ENCODE measurements around the gene OR6C1. TPM values are rescaled to one million over a fixed set of nuclear protein-coding genes. Genes with fewer than 3 reads are reported as not detected.
A peak's percentile ranks its signal among the peaks of the same experiment; 100 is the strongest.
"Not testable (repeated sequence)": the region's sequence is repeated elsewhere in the genome, so short reads cannot be mapped to it uniquely, and the experiment has no call there.

The OR6C1 gene
- total and polyA plus RNA-seq, 8 donors, result not detected

- Histone ChIP-seq H3K9me3 (peaks cover 0 to 7% (median 0%) of the 10 kb centered on the region in 4 donors), H3K4me3 (no peak overlapping the region), H3K4me1 (no peaks in the 10 kb centered on the region), H3K27ac (no peak overlapping the region), H3K36me3 (no peaks in the 10 kb centered on the region), H3K27me3 (no peaks in the 10 kb centered on the region)
- DNase-seq, result peak in 1 of 2 donors; percentile 2
- WGBS, 5 donors, result 26 to 62% (median 30%) methylated on average over 4 of the region's 4 CpGs
- TF ChIP-seq EP300 (IDR thresholded peaks at IDR 0.05), result no peak
- TF ChIP-seq POLR2AphosphoS5 (IDR thresholded peaks at IDR 0.05), result no peak
- no peak for TF ChIP-seq POLR2A (IDR thresholded peaks at IDR 0.05)
- TF ChIP-seq CTCF (IDR thresholded peaks at IDR 0.05), result no peak
- intact Hi-C loops (cut with DNase I; ENCODE audit: low total_unique reads), result no loop called here
These were observed 6.1 kb downstream of the OR6C1 start for GRCh38 chr12:55320201-55320600.

DNA sequence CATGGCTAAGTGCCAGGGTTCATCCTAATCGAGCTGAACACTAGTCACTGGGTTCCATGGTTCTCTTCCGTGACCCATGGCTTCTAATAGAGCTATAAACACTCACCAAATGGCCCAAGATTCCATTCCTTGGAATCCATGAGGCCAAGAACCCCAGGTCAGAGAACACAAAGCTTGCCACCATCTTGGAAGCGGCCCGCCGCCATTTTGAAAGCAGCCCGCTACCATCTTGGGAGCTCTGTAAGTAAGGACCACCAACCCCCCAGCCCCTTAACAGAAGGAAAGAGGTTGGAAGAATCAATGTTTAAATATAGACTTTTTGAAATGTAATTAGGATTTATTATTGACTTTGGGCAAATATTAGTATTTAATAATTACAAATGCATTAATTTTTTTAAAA, 11.7 kb downstream of the OR6C1 start:
- DNase-seq; intact Hi-C loops (cut with DNase I; ENCODE audit: low total_unique reads); H3K36me3 ChIP-seq; H3K27me3 ChIP-seq; H3K4me3 ChIP-seq; H3K27ac ChIP-seq; H3K4me1 ChIP-seq; H3K9me3 ChIP-seq: not testable (repeated sequence)
- WGBS, 5 donors, result 88 to 96% (median 90%) methylated on average over 6 of the region's 6 CpGs

DNA sequence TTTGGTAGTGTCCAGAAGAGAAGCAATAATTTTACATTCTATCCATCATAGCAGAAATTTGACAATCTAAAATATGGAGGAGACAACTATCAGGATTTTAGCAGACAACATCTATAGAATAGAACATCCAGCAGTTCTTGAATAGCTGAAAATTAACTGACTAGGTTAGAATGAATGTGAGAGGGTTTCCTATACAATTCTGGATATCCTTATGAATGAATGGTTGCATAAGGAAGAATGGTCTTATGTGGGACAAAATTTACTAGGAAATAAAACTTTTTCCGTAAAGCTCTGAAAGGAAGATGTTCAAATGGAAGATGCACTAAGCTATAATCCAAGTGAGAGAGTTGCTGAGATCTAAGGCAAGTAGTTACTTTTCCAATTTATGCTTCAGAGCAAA, 16.3 kb downstream of the OR6C1 start, which contains the start of gene OR6C3:
Gene OR6C3, plus strand, starts transcription at position 301 of the 400 bp plus-strand sequence. CDS start 955 bp downstream, outside the sequence.
- intact Hi-C loops (cut with DNase I; ENCODE audit: low total_unique reads), result no loop called here
- H3K36me3 ChIP-seq, result no peaks in the 10 kb centered on the region
- 93 to 97% (median 94%) methylated on average over 1 of the region's 1 CpG for WGBS, 5 donors
- no peak within 1 kb of the TSS for H3K27ac ChIP-seq
- no peaks in the 10 kb centered on the region for H3K9me3 ChIP-seq
- H3K27me3 ChIP-seq, result no peaks in the 10 kb centered on the region
- H3K4me1 ChIP-seq, result no peaks in the 10 kb centered on the region
- no peak within 1 kb of the TSS for H3K4me3 ChIP-seq
- TF ChIP-seq CTCF (IDR thresholded peaks at IDR 0.05) (no peak), POLR2AphosphoS5 (IDR thresholded peaks at IDR 0.05) (no peak), EP300 (IDR thresholded peaks at IDR 0.05) (no peak), POLR2A (IDR thresholded peaks at IDR 0.05) (no peak)
- DNase-seq, result no peak

GRCh38 chr12:55336002-55336401, 21.9 kb downstream of the OR6C1 start:
- H3K4me3 ChIP-seq, result no peak overlapping the region
- intact Hi-C loops (cut with DNase I; ENCODE audit: low total_unique reads), result no loop called here

GRCh38 chr12:55355338-55355737, 41.2 kb downstream of the OR6C1 start:
- 53 to 67% (median 58%) methylated on average over 3 to 4 of the region's 4 CpGs for WGBS, 5 donors
- intact Hi-C loops (cut with DNase I; ENCODE audit: low total_unique reads); H3K4me1 ChIP-seq; H3K4me3 ChIP-seq; DNase-seq; H3K27ac ChIP-seq; H3K27me3 ChIP-seq; H3K9me3 ChIP-seq; H3K36me3 ChIP-seq: not testable (repeated sequence)

More at GRCh38 chr12:55336002-55336401, 21.9 kb downstream of the OR6C1 start:
- 89 to 94% (median 91%) methylated on average over 10 of the region's 10 CpGs for WGBS, 5 donors
- DNase-seq, result no peak
- Histone ChIP-seq H3K4me1 (no peaks in the 10 kb centered on the region), H3K27me3 (no peaks in the 10 kb centered on the region), H3K36me3 (no peaks in the 10 kb centered on the region), H3K27ac (no peak overlapping the region), H3K9me3 (no peaks in the 10 kb centered on the region)
- TF ChIP-seq POLR2AphosphoS5 (IDR thresholded peaks at IDR 0.05) (no peak), CTCF (IDR thresholded peaks at IDR 0.05) (no peak), EP300 (IDR thresholded peaks at IDR 0.05) (no peak), POLR2A (IDR thresholded peaks at IDR 0.05) (no peak)

All from stomach (tissue), 9 donors.